GM19328 (cell line): ENCODE measurements around the gene DUSP12.
"Not testable (repeated sequence)": the region's sequence is repeated elsewhere in the genome, so short reads cannot be mapped to it uniquely, and the experiment has no call there.

Experiments used
- ATAC-seq: cut with Tn5 transposase; IDR thresholded peaks from one replicate; pipeline ENCODE4 v1.9.1; 2021; ENCODE audit warnings: mild to moderate bottlenecking, moderate library complexity; ENCODE audit not compliant: unreplicated experiment

DUSP12 gene, protein sequence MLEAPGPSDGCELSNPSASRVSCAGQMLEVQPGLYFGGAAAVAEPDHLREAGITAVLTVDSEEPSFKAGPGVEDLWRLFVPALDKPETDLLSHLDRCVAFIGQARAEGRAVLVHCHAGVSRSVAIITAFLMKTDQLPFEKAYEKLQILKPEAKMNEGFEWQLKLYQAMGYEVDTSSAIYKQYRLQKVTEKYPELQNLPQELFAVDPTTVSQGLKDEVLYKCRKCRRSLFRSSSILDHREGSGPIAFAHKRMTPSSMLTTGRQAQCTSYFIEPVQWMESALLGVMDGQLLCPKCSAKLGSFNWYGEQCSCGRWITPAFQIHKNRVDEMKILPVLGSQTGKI

GRCh38 chr1:161749509-161750407, at the start of gene DUSP12:
DUSP12 (plus strand) TSS chr1:161749786; CDS start chr1:161749802, 16 bp downstream.
- peak; percentile 92 for ATAC-seq

DNA sequence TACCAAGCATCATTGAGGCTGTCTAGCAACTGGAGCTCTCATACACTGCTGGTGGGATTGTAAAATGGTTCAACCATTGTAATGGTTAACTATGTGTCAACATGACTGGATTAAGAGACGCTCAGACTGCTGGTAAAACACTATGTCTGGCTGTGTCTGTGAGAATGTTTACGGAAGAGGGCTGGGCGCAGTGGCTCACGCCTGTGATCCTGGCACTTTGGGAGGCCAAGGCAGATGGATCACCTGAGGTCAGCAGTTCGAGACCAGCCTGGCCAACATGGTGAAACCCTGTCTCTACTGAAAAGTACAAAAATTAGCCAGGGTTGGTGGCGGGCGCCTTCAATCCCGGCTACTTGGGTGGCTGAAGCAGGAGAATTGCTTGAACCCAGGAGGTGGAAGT, 47.3 kb upstream of the DUSP12 start:
- ATAC-seq, result no peak

GRCh38 chr1:161705537-161705936, 44.0 kb upstream of the DUSP12 start:
- peak; percentile 42 for ATAC-seq

DNA sequence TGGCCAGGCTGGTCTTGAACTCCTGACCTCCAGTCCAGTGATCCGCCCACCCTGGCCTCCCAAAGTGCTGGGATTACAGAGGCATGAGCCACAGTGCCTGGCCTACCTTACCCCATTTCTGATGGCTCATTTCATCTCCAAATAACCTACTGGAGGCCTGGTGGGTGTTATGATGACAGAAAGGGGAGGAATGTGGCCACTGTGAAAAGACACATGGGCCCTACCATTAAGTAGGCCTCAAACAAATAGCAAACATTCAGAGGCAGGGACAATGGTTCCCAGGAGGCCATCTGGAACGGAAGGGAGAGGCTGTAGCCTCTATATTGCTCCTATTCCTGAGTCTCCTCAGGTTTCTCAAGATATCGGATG, 43.5 kb upstream of the DUSP12 start:
- ATAC-seq, result no peak

- peak; percentile 66 for ATAC-seq
Observed at GRCh38 chr1:161706482-161707347, 42.9 kb upstream of the DUSP12 start, which contains the start of gene FCRLA. FCRLA (plus strand) TSS chr1:161707229; CDS start chr1:161707265, 36 bp downstream.

GRCh38 chr1:161707503-161707902, 42.1 kb upstream of the DUSP12 start:
- ATAC-seq, result no peak

GRCh38 chr1:161709373-161709772, 40.2 kb upstream of the DUSP12 start:
- no peak for ATAC-seq

GRCh38 chr1:161710560-161710959, 39.0 kb upstream of the DUSP12 start:
- ATAC-seq, result no peak

GRCh38 chr1:161718559-161719324, 30.8 kb upstream of the DUSP12 start:
- ATAC-seq, result peak; percentile 54

GRCh38 chr1:161719325-161719611, 30.3 kb upstream of the DUSP12 start:
- ATAC-seq, result peak; percentile 23

DNA sequence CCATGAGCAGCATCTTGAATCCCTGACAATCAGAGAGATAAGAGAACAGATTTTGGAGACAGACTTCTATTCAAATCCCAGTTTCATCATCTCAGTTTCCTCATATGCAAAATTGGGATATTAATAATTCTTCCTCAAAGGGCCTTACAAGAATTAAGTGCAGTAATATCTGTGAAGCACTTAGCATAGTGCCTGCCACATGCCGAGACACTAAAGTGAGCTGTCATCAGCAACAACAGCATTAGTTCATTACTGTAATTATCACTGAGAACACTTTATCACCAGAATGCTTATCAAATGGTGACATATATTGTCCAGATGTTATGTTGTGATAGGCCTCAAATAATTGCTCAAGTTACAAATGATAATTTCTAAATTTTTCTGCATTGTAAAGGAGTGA, 29.2 kb upstream of the DUSP12 start:
- ATAC-seq, result no peak

DNA sequence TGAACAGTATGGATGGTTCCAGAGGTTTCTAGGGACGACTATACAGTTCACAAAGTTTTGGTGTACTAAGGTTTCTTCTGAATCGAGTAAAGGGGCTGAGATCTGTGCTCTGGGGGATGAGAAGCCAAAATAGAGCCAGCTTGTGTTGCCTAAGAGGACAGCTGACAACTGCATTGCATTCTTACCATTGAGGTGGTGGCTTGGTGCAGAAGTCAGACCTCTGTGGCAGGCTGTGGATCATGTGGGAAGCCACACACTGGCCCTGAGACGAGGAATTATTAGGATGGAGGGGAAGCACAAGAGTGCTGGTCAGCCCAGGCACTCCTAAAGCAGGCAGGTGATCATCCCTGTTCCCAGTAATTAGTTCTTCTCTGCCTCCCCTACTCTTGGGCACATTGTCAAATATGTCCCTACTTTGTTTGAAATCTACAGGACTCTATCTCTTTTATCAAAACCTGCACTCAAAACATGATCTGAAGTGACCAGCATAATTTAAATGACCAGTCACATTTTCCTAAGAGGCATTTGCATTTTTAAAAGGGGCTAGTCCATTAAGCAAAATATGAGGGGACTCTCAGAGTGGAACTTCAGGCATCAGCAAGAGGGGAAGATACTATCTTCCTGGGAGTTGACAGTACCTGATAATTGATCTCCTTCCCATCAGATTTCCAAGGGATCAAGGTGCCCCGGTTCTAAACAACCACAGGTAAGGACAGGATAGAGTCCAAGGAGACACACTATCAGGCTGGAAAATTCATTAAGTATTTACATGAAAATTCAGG, 28.4 kb upstream of the DUSP12 start, which contains the start of gene FCRLB:
Gene FCRLB (plus strand): TSS at position 589 of the 782 bp plus-strand sequence. CDS start 1,129 bp downstream, outside the sequence.
- ATAC-seq, result no peak

GRCh38 chr1:161721738-161722343, 27.7 kb upstream of the DUSP12 start:
- no peak for ATAC-seq

- ATAC-seq, result no peak
Observed at GRCh38 chr1:161722406-161722805, 27.2 kb upstream of the DUSP12 start.

- ATAC-seq, result no peak
Observed at GRCh38 chr1:161723459-161724141, 26.0 kb upstream of the DUSP12 start.

GRCh38 chr1:161725258-161725907, 24.2 kb upstream of the DUSP12 start:
- ATAC-seq, result not testable (repeated sequence)

- ATAC-seq, result no peak
Observed at GRCh38 chr1:161725908-161726472, 23.6 kb upstream of the DUSP12 start.
